Occipital lobe (tissue), 2 donors: Measurements from ENCODE around the gene FHL3. TPM values are rescaled to one million over a fixed set of nuclear protein-coding genes. Genes with fewer than 3 reads are reported as not detected.

Experiments used
- DNase-seq: peaks from one replicate; lab custom pipeline; 2025; lab: John Stamatoyannopoulos, UW
- total RNA-seq: library from RNA; depleted of rRNA; stranded (reverse); fragments of >200 nt; gene quantifications from one replicate; pipeline ENCODE4 v1.2.3, GENCODE V29; 2014

FHL3 gene
- total RNA-seq, 1 donor from 2014 or later: 4.1 TPM

GRCh38 chr1:38014724-38015424, 9.6 kb upstream of the FHL3 start:
- DNase-seq: no peak

GRCh38 chr1:38014171-38014570, 8.9 kb upstream of the FHL3 start:
- DNase-seq: no peak

GRCh38 chr1:38013227-38013622, 7.9 kb upstream of the FHL3 start:
- no peak for DNase-seq

GRCh38 chr1:38012363-38013226, 7.3 kb upstream of the FHL3 start, which contains the start of gene UTP11:
TSS of gene UTP11 (plus strand) at chr1:38012734. CDS start at chr1:38012803, 69 bp downstream.
- DNase-seq: peak; percentile 96

GRCh38 chr1:38009841-38010180, 4.5 kb upstream of the FHL3 start:
- DNase-seq: no peak

- no peak for DNase-seq
Observed at GRCh38 chr1:38009088-38009840, 4.0 kb upstream of the FHL3 start.

- DNase-seq: no peak
Observed at GRCh38 chr1:38006008-38006828, 904 bp upstream of the FHL3 start.

GRCh38 chr1:38004284-38005108, 818 bp downstream of the FHL3 start:
- DNase-seq: no peak

GRCh38 chr1:38003261-38004250, 1.8 kb downstream of the FHL3 start:
- DNase-seq: no peak

GRCh38 chr1:38000529-38001455, 4.5 kb downstream of the FHL3 start:
- no peak for DNase-seq

GRCh38 chr1:38000233-38000528, 5.1 kb downstream of the FHL3 start:
- no peak for DNase-seq

GRCh38 chr1:37999430-38000232, 5.7 kb downstream of the FHL3 start:
- no peak for DNase-seq

GRCh38 chr1:37998913-37999429, 6.3 kb downstream of the FHL3 start:
- no peak for DNase-seq

- no peak for DNase-seq
Observed at GRCh38 chr1:37998089-37998808, 7.1 kb downstream of the FHL3 start.

- no peak for DNase-seq
Observed at GRCh38 chr1:37997256-37998088, 7.8 kb downstream of the FHL3 start.
